Stimulated activated CD4-positive, alpha-beta T cell treated with anti-CD3 and anti-CD28 coated beads, TNF-alpha, amount 100 ng/mL, for 24 hours (primary cell): ENCODE measurements around the gene OR6B1.

Experiments used
- DNase-seq, 3 experiments: peaks; one replicate each; pipeline ENCODE4 v3.0.0-alpha.2; 2020; ENCODE audit warnings: low read depth in 3 of 3

Gene OR6B1

DNA sequence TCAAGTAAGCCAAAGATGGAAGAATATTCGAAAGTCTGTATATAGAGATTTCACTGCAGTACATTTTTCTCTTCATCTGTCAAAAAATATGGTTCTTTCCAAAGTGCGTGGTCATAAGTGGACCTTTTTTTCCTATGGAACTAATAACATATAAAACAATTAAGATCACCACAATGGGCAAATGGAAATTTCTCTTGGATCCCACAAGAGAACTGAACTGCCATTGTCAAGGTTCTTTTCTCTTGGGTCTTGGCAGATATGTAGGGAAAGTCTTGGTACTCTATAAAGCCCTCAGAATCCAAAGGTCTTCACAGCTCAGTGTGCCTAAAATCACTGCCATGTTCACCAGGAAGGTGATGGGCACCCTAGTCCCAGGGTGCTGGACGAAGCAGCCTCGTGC is at the start of gene OR6B1:
Gene OR6B1 (plus strand): TSS at position 301 of the 400 bp plus-strand sequence. CDS start 3,677 bp downstream, outside the sequence.
- no peak for DNase-seq

DNA sequence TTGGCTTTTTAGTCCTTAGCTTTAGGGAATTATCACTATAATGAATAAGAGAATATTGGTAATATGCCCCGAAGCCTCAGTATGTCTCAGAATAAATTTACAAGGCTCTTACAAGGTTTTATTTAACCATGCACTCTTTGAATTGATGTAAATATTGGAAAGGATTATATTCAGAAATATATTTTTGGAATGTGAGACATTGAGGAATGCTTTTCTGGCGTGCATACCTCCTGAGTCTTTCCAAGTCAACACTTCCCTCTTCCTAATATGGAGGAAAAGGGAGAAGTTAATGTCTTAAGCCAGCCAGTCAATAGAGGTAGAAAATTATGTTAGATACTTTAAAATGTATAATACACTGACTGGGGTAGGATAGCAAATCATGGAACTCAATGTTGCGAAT is 46.7 kb upstream of the OR6B1 start:
- no peak for DNase-seq

GRCh38 chr7:143954135-143954534 is 46.0 kb upstream of the OR6B1 start:
- DNase-seq, result no peak

- DNase-seq, result no peak
Observed at GRCh38 chr7:143954544-143954943, 45.6 kb upstream of the OR6B1 start, which contains the start of gene OR2F1. OR2F1 (plus strand) TSS chr7:143954844; CDS start chr7:143959971, 5,127 bp downstream.

DNA sequence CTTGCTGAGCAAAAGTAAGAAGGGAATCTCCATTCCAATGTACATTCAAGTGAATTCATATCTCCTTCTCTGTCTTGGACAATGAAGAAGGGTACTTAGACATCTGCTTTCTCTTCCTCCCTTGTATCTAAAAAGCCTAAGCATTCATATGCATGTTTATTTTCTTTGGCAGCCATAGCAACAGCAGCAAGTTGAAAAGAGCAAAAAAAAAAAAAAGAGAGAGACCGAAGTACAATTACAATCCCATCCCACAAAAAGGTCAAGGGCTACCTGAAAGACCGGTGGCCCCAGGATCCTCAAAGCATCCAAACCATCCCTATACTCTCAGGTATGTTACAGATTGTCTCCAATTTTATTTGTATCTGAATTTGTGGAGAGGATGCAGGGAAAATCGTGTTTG is 41.3 kb upstream of the OR6B1 start:
- DNase-seq, result no peak

DNA sequence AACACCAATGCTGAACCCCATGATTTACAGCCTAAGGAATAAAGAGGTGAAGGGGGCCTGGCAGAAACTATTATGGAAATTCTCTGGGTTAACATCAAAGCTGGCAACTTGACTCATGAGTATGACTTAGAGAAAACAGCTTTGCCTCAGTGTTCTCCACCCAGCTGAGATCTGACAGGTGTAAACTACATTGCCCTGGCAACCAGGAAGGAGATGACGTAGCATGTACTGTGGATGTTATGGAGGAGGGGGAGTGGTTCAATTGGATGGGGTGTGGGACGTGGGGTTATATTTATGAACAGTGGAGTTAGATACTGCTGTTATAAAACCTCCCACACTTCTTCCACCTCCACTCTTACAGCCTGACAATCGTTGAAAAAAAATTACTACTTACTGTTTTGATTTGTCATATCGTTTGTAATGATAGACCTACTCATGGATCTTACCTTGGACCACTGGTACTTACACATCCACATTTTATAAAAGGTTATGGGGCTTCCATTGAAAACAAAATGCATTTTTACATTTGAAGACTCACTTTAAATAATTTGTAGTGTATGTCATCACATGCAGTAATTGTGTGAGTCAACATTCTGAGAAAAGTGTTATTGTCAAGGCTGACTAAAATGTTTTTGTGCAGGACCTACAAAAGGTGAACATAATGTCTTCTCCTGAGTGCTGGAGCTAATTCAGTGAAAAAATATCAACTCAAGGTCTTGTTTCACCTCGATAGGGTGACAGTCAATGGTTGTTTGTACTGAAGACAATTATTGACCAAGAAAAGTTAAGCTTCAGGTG is 39.1 kb upstream of the OR6B1 start:
- no peak for DNase-seq

- DNase-seq, result no peak
Observed at GRCh38 chr7:143965280-143965679, 34.8 kb upstream of the OR6B1 start.

GRCh38 chr7:143967398-143967797 is 32.7 kb upstream of the OR6B1 start:
- no peak for DNase-seq

GRCh38 chr7:143973870-143974416 is 26.2 kb upstream of the OR6B1 start:
- no peak for DNase-seq

- DNase-seq, result no peak
Observed at GRCh38 chr7:143974459-143974858, 25.7 kb upstream of the OR6B1 start.

- DNase-seq, result no peak
Observed at GRCh38 chr7:143975617-143976016, 24.5 kb upstream of the OR6B1 start.

- DNase-seq, result no peak
Observed at GRCh38 chr7:143978585-143978984, 21.5 kb upstream of the OR6B1 start.

- DNase-seq, result no peak
Observed at GRCh38 chr7:143979359-143979758, 20.8 kb upstream of the OR6B1 start.

DNA sequence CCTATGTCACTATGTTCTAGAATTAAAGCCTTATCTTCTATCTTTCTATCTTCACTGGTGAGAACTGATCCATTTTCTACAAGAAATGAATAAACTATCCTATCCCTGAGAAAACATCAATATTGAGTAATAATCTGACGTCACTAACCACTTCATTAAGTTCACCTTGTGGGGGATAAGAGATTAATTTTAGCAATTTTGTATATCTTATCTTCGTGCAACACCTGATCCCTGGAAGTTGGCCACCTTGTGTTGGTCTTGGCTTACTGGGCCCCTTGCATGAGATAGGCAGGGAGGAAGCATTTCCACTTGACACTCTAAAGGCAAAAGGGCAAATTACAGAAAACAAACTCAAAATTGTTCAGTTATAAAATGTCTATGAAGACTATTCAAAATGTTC is 20.1 kb upstream of the OR6B1 start:
- DNase-seq, result no peak

DNA sequence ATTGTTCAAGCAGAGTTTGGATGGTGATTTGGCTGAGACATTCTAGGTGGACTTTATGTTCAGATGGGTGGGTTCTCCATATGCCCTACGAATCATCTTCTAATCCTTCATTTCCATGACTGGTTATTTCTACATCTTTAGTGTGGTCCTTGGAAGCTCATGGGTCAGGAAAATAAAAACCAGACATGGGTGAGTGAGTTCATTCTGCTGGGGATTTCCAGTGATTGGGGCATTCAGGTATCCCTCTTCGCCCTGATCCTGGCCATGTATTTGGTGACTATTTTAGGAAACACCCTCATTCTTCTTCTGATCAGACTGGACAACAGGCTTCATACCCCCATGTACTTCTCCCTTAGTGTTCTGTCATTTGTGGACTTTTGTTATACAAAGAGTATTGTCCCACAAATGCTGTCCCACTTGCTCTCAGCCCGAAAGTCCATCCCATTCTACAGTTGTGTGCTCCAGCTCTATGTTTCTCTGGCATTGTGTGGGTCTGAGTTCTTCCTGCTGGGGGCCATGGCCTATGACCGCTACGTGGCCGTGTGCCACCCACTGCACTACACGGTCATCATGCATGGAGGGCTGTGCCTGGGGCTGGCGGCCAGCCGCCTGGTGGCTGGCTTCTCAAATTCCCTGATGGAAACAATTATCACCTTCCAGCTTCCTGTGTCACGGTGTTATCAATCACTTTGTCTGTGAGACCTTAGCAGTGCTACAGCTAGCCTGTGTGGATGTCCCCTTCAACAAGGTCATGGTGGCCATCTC is 19.2 kb upstream of the OR6B1 start:
- DNase-seq, result no peak

DNA sequence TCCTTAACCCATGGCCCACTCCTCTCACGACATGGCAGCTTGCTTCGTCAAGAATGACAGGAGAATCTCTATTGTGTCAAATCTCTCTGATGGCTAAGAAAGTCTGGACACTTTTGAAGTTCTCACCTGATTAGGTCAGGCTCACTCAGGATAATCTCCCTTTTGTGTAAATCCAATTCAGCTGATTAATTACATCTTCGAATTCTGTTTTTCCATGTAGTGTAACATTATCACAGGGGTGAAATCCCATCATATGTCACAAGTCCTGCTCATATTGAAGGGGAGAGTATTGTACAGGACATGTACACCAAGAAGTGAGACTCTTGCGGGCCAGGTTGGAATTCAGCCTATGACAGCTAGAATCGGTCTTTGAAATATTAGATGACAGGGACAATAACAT is 16.2 kb upstream of the OR6B1 start:
- no peak for DNase-seq

DNA sequence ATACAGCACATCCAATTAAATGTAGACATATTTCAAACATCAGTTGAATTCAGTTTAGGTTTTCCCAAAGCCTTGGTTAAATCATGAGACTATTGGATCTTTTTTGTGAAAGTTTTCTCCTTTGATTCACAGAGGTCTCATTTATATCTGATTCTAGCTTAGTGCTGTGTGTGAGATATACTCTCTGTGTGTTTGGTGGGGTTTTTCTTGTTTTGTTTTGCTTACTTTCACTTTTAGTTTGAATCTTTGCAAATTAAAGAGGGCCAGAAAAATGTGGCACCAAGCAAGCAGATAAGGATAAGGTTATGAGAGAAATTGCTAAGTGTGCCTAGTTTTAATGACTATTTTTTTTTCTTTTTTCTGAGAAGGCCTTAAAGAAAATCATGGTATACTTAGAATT is 12.6 kb upstream of the OR6B1 start:
- no peak for DNase-seq

GRCh38 chr7:143988976-143989745 is 11.0 kb upstream of the OR6B1 start:
- no peak for DNase-seq

GRCh38 chr7:143992670-143993069 is 7.5 kb upstream of the OR6B1 start:
- DNase-seq, result no peak

DNA sequence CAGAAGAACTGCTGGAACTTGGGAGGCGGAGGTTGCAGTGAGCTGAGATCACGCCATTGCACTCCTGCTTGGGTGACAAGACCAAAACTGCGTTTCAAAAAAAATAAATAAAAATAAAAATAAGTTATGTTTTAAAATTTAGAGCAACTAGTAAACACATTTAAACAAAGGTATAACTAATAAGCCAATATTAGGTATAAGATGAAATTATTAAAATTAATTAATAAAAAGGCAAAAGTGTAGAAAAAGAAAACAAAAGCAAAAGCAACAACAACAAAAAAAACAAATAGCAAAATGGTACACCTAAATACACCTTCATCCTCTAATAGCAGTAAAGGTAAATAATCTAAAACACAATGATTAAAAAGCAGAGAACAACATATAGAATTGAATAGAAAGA is 6.2 kb upstream of the OR6B1 start:
- no peak for DNase-seq

GRCh38 chr7:144001543-144001942 is 1.4 kb downstream of the OR6B1 start:
- DNase-seq, result no peak

DNA sequence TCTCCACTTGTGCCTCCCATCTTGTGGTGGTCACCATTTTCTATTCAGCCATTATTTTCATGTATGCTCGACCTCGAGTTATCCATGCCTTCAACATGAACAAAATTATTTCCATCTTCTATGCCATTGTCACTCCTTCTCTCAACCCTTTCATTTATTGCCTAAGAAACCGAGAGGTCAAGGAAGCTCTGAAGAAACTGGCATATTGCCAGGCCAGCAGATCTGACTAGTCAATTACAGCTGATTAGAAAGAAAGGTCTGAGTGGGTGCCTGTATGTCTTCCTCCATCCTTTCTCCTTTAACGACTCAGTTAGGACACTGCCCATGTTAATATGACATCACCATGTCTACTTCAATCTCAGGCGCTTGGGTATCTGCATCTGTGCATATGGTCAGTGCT is 4.6 kb downstream of the OR6B1 start:
- no peak for DNase-seq
